Measurements from ENCODE around the gene GOLM1.

The GOLM1 gene

GRCh38 chr9:85984457-85984856 lies 114.9 kb downstream of the GOLM1 start:
- no peak for DNase-seq (ENCODE audit: low spot score)
- FAIRE-seq: no peak

- no peak for DNase-seq (ENCODE audit: low spot score)
- FAIRE-seq: no peak
These were observed 118.0 kb downstream of the GOLM1 start for GRCh38 chr9:85981369-85981768.

GRCh38 chr9:85978496-85978895 lies 120.9 kb downstream of the GOLM1 start:
- no peak for FAIRE-seq

More at GRCh38 chr9:85978496-85978895, 120.9 kb downstream of the GOLM1 start:
- no peak for DNase-seq (ENCODE audit: low spot score)

Measured in RCC 7860 (cell line).